HUES48 (cell line): ENCODE results near the gene KCNMA1.

Source experiments
- H3K27ac ChIP-seq: one replicate; pipeline ENCODE4 v1.7.0; 2013; ENCODE audit warnings: low read depth, low read length, inconsistent platforms
- H3K27me3 ChIP-seq: 2 replicates; pipeline ENCODE4 v1.6.1; 2013; ENCODE audit warnings: mild to moderate bottlenecking, low read length; ENCODE audit not compliant: control insufficient read depth, insufficient read depth
- H3K36me3 ChIP-seq: 2 replicates; pipeline ENCODE4 v1.6.1; 2013; ENCODE audit warnings: low read length; ENCODE audit not compliant: control insufficient read depth, insufficient read depth
- H3K4me1 ChIP-seq: 2 replicates; pipeline ENCODE4 v1.6.1; 2013; ENCODE audit warnings: mild to moderate bottlenecking, low read length; ENCODE audit not compliant: control insufficient read depth, insufficient read depth
- H3K4me3 ChIP-seq: 2 replicates; pipeline ENCODE4 v1.5.1; 2013; ENCODE audit warnings: mild to moderate bottlenecking, low read depth, low read length
- H3K9ac ChIP-seq: 2 replicates; pipeline ENCODE4 v1.6.1; 2013; ENCODE audit warnings: mild to moderate bottlenecking, low read depth, low read length, moderate library complexity
- H3K9me3 ChIP-seq: 2 replicates; pipeline ENCODE4 v1.6.1; 2013; ENCODE audit warnings: low read length; ENCODE audit not compliant: control insufficient read depth, insufficient read depth

Gene KCNMA1

DNA sequence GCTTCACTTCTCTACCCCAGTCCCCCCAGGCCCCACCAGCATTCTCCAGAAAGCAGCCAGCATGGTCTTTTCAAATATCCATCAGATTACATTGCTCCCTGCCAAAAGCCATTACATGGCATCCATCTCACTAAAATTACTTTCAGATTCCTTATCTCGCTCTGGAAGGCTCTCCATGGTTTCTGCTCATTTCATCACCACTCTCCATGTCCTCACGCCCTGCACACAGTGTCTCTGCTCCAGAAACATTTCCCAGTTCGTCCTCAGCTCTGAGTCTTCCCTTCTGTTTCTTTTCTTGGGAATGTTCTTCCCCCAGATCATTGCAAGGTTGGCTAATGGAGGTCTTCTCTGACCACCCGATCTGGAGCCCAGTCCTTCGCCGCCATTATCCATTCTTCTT lies 499.1 kb downstream of the KCNMA1 start:
- Histone ChIP-seq H3K27me3 (no peaks in the 10 kb centered on the region), H3K27ac (no peak overlapping the region), H3K36me3 (no peaks in the 10 kb centered on the region), H3K9me3 (no peaks in the 10 kb centered on the region), H3K9ac (no peak overlapping the region), H3K4me1 (peaks cover 9% of the 10 kb centered on the region; the same call in 1 of the 2 replicates), H3K4me3 (no peak overlapping the region)

DNA sequence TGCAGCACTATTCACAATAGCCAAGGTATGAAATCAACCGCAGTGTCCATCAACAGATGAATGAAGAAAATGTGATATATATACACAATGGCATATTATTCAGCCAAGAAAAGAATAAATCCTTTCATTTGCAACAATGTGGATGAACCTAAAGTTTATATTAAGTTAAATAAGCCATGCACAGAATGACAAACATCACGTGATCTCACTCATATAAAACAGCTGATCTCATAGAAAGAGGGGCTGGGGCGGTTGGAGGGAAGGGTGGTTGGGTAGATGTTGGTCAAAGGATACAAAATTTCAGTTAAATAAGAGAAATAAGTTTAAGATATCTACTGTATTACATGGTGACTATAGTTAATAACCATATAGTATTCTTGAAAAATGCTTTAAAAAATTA lies 502.1 kb downstream of the KCNMA1 start:
- Histone ChIP-seq H3K4me1 (0 out of 2 replicates have a peak, but pooled peaks cover 2% of the 10 kb centered on the region), H3K36me3 (no peaks in the 10 kb centered on the region), H3K9ac (no peak overlapping the region), H3K27me3 (no peaks in the 10 kb centered on the region), H3K27ac (no peak overlapping the region), H3K9me3 (no peaks in the 10 kb centered on the region), H3K4me3 (no peak overlapping the region)

DNA sequence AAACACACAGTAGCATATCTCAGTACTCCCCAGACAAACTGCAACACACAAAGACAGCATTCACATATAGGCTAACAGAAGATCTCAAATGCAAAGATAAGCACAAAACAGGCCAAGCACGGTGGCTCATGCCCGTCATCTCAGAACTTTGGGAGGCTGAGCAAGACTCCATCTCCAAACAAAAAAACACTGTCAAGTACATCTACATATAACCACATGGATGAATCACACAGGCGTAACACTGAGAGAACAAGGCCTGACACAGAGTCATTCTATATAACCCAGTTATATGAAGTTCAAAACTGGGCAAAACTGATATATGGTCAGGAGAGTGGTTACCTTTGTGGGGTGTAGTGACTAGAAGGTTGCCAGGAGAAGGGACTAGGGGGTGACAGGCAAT lies 506.4 kb downstream of the KCNMA1 start:
- Histone ChIP-seq H3K27ac (no peak overlapping the region), H3K4me1 (no peaks in the 10 kb centered on the region), H3K9me3 (no peaks in the 10 kb centered on the region), H3K9ac (no peak overlapping the region), H3K27me3 (no peaks in the 10 kb centered on the region), H3K36me3 (no peaks in the 10 kb centered on the region), H3K4me3 (no peak overlapping the region)

DNA sequence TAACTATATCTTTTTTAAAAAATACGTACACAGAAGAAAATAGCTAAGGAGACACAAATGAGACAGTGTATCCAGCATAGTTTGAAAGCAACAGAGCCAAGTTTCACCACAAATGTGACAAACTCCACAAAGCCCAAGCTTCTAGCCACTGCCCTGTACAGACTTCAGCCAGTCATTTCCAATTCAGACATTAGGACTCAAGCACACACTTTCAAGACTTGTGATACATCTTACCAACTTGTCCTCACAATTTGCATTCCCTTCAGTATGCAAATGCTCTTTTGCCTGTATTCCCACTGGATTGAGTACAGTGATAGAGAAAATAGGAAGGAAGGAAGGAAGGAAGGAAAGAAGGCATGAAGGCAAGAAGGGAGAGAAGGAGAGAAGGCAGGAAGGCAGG lies 510.4 kb downstream of the KCNMA1 start:
- Histone ChIP-seq H3K4me1 (no peaks in the 10 kb centered on the region), H3K9ac (no peak overlapping the region), H3K36me3 (no peaks in the 10 kb centered on the region), H3K9me3 (no peaks in the 10 kb centered on the region), H3K4me3 (no peak overlapping the region), H3K27me3 (no peaks in the 10 kb centered on the region), H3K27ac (no peak overlapping the region)

DNA sequence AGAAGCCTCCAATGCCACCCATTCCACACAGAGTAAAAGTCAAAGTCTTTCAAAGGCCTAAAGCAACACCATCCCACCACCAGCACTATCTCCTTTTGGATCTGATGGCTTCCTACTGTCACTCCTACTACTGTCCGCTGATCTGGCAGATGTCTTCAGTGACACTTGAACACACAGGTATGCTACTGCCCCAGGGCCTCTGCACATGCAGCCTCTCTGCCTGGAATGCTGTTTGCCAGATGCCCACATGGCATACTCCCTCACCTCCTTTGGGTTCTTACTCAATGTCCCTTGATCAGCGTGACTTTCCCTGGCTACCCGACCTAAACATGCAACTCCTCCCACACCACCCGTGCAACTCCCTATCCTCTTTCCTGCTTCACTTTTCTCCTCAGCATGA lies 512.4 kb downstream of the KCNMA1 start:
- Histone ChIP-seq H3K9ac (no peak overlapping the region), H3K9me3 (no peaks in the 10 kb centered on the region)

DNA sequence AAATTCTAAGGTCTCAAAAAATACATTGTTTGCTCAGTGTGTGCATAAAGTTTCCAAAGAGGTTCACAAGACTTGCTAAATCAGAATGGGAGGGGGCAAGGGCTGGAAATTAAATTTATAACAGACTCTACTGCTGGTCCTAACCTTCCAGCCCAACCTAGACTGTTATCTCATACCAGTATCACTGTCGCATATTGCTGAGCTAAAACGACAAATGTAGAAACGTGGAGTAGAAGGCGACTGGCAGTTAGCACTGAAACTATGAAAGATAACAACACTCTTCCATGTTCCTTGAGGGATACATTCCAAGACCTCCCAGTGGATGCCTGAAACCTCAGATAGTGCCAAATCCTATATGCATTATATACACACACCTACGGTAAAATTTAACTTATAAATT lies 514.3 kb downstream of the KCNMA1 start:
- Histone ChIP-seq H3K36me3 (no peaks in the 10 kb centered on the region), H3K9me3 (no peaks in the 10 kb centered on the region), H3K9ac (no peak overlapping the region), H3K4me1 (no peaks in the 10 kb centered on the region), H3K27me3 (no peaks in the 10 kb centered on the region), H3K27ac (no peak overlapping the region), H3K4me3 (no peak overlapping the region)

More for the DNA sequence above, 512.4 kb downstream of the KCNMA1 start:
- Histone ChIP-seq H3K27ac (no peak overlapping the region), H3K27me3 (no peaks in the 10 kb centered on the region), H3K4me1 (no peaks in the 10 kb centered on the region), H3K4me3 (no peak overlapping the region), H3K36me3 (no peaks in the 10 kb centered on the region)

DNA sequence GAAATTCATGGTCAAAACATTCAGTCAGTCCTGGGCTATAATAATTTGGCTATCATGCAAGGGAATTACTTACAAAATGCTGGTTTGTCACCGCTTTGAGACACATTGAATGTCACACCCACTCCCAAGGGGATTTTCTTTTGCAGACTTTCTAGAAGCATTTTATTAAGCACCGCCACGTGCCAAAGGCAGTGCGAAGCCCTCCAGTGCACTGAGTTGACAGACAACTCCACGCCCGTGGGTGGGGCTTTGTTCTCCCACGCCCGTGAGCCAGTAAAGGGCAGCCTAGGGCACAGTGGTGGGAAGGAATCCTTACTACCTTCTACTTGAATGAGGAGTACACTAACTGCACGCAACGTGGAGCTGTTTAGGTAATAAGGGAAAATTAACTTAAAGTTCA lies 515.8 kb downstream of the KCNMA1 start:
- Histone ChIP-seq H3K36me3 (no peaks in the 10 kb centered on the region), H3K4me1 (no peaks in the 10 kb centered on the region), H3K4me3 (no peak overlapping the region), H3K9me3 (no peaks in the 10 kb centered on the region), H3K27me3 (no peaks in the 10 kb centered on the region), H3K27ac (no peak overlapping the region), H3K9ac (no peak overlapping the region)

DNA sequence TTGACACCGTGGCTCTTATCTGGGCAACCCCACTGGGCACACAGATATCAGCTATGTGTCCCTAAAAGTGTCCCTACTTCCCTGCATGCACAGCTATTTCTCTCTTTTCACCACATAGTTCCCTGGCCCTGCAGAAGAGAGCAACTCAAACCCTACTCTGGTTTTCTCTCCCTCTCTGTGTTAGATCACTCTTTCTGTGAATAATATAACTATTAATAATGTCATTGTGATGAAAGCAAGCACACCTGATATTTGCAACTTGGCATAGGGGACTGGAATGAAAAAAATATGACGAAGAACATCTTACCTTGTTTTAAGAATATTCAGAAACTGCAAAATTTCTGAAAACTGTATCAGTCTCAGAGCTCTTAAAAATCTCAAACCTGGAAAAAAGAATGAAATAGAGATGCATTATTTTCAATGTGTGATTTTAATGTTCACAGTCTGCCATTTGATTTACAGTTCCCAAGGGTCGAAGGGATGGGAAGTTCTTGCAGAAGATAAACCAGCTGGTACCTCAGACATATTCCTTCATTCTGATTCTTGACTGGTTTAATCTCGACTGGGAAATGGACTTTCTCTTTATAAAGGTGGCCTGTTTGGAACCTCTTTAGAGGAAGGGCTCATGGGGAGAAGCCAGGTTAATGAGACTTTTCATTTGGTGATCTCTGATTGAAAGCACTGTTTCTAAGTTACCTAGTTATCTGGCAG lies 516.8 kb downstream of the KCNMA1 start:
- Histone ChIP-seq H3K4me3 (no peak overlapping the region), H3K9me3 (no peaks in the 10 kb centered on the region), H3K36me3 (no peaks in the 10 kb centered on the region), H3K4me1 (peaks cover 3% of the 10 kb centered on the region), H3K27me3 (no peaks in the 10 kb centered on the region), H3K27ac (no peak overlapping the region), H3K9ac (no peak overlapping the region)

DNA sequence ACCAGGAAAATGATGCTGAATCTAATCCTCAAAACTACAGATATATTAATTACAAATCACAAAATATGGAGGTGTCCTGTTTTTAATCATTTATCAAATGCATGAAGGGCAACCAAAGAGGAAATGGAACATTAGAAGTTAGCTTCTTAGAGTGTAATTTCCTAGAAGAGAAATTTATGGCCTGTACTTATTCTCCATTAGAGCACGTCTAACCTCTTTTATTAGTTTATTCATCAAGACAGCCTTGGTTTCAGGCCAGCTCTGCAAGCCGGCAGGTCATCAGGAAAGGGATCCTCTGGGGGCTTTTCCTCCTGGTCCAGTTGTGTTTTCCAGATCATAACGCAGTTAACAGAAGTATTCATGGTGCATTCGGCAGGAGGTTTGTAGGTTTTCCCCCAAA lies 517.6 kb downstream of the KCNMA1 start:
- Histone ChIP-seq H3K4me1 (peaks cover 11% of the 10 kb centered on the region), H3K9ac (no peak overlapping the region), H3K36me3 (no peaks in the 10 kb centered on the region), H3K9me3 (no peaks in the 10 kb centered on the region), H3K27me3 (no peaks in the 10 kb centered on the region), H3K4me3 (no peak overlapping the region), H3K27ac (no peak overlapping the region)

DNA sequence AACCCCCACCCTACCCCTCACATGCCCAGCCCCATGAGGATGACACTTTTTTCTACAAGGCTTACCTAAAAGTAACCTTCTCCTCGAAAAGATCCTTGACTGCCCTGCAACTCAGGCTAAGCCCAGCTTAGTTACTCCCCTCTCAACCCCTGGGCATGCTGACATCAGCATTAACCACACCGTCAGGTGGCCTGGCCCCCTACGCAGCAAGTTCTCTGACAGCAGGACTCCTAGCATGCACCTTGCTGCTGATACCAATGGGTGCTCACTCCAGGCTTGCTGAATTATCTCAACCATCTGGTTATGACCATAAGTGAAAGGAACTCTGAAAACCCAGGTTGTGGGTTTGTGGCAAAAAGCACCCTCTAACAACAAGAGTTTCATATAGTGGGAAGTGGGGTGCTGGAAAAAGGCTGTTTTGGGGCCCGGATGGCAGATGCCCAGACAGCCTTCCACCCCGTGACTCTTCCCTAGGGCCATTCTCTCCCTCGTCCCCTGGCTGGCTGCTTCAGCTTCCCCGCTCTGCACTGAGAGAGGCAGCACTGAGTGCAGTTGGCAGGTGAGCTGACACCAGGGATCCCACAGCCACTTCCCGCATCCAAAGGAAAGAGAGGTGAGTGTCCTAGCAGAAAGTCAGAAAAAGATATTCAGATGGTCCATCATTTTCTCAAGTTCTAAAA lies 518.9 kb downstream of the KCNMA1 start:
- H3K36me3 ChIP-seq: no peaks in the 10 kb centered on the region
- no peaks in the 10 kb centered on the region for H3K9me3 ChIP-seq
- no peak overlapping the region for H3K9ac ChIP-seq
- no peak overlapping the region for H3K27ac ChIP-seq
- peaks cover 21% of the 10 kb centered on the region for H3K4me1 ChIP-seq
- no peak overlapping the region for H3K4me3 ChIP-seq
- H3K27me3 ChIP-seq: no peaks in the 10 kb centered on the region

DNA sequence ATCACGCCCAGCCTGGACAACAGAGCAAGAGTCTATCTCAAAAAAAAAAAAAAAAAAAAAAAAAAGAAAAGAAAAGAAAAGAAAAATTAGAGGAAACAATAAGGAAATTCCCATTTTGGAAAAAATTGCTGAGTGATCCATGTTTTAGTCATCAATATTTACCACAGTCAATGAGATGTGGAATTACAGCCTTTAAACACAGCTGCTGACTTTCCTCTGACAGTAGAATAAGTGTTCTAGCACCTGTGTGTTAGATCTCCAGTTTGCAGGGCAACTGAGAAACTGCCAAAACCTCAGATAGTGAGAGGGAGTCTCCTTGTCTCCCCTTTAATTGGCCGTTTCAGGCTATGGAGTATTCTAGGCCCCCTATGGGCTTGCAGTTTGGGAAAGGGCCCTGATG lies 520.1 kb downstream of the KCNMA1 start:
- peaks cover 23% of the 10 kb centered on the region for H3K4me1 ChIP-seq
- H3K9ac ChIP-seq: no peak overlapping the region
- H3K27me3 ChIP-seq: no peaks in the 10 kb centered on the region
- H3K9me3 ChIP-seq: no peaks in the 10 kb centered on the region
- H3K36me3 ChIP-seq: no peaks in the 10 kb centered on the region
- no peak overlapping the region for H3K27ac ChIP-seq
- no peak overlapping the region for H3K4me3 ChIP-seq
